ENCODE measurements around the gene ATF3. TPM values are rescaled to one million over a fixed set of nuclear protein-coding genes. Genes with fewer than 3 reads are reported as not detected.

ATF3 gene
- total RNA-seq, 4 donors from 2014 or later: 10.0 to 38.0 (median 17.2) TPM

DNA sequence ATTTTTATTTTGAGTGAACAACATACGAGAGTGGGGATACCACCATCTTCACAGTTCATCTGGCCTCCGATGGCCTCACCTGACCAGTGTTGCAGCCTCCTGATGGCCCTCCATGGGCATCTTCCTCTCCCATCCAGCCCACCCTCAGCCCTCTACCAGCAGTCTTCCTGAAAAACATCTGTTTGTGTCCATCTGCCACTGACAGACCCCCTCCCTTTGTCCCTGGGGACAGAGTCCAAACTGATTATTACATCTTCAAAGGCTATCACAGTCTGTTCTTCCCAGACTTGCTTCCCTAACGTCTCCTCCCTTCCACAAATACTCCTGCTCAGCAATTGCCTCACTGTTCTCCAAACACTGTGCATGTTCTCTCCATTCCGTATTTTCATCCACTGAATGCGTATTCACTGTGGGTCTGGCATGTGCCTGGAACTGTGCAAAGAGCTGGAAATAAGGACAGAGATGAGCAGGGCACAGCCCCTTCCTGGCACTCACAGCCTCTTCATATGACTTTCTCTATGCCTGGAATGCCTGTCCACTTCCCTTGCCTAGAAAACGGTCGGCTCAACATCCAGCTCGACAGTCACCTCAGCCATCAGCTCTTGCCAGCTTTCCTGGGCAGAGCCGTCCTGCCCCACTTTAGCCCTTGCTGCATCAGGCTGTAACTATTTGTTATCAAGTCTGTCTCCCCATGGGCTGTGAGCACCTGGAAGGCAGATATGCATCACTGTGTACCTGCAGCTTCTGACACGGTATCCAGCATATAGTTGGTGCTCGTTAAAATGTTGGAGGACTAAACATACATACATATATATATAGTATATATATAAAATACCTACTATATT is 8.3 kb upstream of the ATF3 start:
- Histone ChIP-seq H3K9me3 (no peaks in the 10 kb centered on the region), H3K4me3 (no peak overlapping the region), H3K4me1 (peaks cover 0 to 9% (median 2%) of the 10 kb centered on the region in 4 donors), H3K27me3 (no peaks in the 10 kb centered on the region), H3K36me3 (no peaks in the 10 kb centered on the region), H3K27ac (no peak overlapping the region)
- no peak for DNase-seq
- no peak for TF ChIP-seq POLR2A (IDR thresholded peaks at IDR 0.05)
- TF ChIP-seq, protein P1, sequence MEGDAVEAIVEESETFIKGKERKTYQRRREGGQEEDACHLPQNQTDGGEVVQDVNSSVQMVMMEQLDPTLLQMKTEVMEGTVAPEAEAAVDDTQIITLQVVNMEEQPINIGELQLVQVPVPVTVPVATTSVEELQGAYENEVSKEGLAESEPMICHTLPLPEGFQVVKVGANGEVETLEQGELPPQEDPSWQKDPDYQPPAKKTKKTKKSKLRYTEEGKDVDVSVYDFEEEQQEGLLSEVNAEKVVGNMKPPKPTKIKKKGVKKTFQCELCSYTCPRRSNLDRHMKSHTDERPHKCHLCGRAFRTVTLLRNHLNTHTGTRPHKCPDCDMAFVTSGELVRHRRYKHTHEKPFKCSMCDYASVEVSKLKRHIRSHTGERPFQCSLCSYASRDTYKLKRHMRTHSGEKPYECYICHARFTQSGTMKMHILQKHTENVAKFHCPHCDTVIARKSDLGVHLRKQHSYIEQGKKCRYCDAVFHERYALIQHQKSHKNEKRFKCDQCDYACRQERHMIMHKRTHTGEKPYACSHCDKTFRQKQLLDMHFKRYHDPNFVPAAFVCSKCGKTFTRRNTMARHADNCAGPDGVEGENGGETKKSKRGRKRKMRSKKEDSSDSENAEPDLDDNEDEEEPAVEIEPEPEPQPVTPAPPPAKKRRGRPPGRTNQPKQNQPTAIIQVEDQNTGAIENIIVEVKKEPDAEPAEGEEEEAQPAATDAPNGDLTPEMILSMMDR (IDR thresholded peaks at IDR 0.05): no peak

DNA sequence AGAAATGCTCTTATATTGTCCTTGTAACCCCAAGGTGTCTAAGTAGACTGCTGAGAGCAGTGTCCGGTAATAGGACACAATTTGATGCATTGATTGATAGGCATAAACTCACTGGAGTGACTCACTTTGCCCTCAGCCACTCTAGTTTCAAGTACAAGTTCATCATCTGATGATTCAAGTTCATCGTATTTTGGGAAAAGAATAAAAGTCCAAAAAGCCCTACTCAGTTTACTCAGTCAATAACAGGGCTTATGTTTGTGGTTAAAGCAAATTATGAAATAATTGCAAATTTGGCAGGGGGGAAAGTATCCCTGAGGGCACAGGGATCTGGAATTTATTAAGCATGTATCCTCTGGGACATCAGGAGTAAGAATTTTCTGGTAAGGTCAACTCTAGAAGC is 7.6 kb upstream of the ATF3 start:
- TF ChIP-seq, protein P1 (IDR thresholded peaks at IDR 0.05): no peak
- no peak for TF ChIP-seq POLR2A (IDR thresholded peaks at IDR 0.05)

DNA sequence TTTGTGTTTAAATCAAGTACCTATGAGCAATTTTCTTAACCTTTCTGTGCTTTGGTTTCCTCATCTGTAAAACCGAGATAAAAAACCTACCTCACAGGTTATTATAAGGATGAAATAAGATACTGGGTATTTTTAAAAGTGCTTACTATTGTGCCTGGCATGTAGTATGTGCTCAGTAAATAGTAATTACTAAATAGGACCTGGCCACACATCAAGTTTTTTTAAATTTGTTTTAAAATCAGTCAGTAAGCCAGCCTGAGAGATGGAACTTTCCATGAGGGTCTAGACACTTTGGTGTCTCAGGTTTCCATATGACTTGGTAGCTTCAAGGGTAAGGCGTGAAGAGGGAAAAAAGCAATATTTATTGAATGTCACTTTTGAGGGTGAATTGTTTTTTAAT is 7.0 kb upstream of the ATF3 start:
- no peak for TF ChIP-seq POLR2A (IDR thresholded peaks at IDR 0.05)
- TF ChIP-seq, protein P1 (IDR thresholded peaks at IDR 0.05): no peak
- DNase-seq: no peak
- H3K4me1 ChIP-seq: peaks cover 0 to 18% (median 5%) of the 10 kb centered on the region in 4 donors
- H3K36me3 ChIP-seq: no peaks in the 10 kb centered on the region
- H3K27ac ChIP-seq: no peak overlapping the region
- no peaks in the 10 kb centered on the region for H3K27me3 ChIP-seq
- no peaks in the 10 kb centered on the region for H3K9me3 ChIP-seq
- no peak overlapping the region for H3K4me3 ChIP-seq

More for the DNA sequence above, 7.6 kb upstream of the ATF3 start:
- H3K4me1 ChIP-seq: peaks cover 0 to 16% (median 2%) of the 10 kb centered on the region in 4 donors
- H3K4me3 ChIP-seq: no peak overlapping the region
- no peaks in the 10 kb centered on the region for H3K36me3 ChIP-seq
- H3K27ac ChIP-seq: no peak overlapping the region
- no peak for DNase-seq
- no peaks in the 10 kb centered on the region for H3K9me3 ChIP-seq
- no peaks in the 10 kb centered on the region for H3K27me3 ChIP-seq

DNA sequence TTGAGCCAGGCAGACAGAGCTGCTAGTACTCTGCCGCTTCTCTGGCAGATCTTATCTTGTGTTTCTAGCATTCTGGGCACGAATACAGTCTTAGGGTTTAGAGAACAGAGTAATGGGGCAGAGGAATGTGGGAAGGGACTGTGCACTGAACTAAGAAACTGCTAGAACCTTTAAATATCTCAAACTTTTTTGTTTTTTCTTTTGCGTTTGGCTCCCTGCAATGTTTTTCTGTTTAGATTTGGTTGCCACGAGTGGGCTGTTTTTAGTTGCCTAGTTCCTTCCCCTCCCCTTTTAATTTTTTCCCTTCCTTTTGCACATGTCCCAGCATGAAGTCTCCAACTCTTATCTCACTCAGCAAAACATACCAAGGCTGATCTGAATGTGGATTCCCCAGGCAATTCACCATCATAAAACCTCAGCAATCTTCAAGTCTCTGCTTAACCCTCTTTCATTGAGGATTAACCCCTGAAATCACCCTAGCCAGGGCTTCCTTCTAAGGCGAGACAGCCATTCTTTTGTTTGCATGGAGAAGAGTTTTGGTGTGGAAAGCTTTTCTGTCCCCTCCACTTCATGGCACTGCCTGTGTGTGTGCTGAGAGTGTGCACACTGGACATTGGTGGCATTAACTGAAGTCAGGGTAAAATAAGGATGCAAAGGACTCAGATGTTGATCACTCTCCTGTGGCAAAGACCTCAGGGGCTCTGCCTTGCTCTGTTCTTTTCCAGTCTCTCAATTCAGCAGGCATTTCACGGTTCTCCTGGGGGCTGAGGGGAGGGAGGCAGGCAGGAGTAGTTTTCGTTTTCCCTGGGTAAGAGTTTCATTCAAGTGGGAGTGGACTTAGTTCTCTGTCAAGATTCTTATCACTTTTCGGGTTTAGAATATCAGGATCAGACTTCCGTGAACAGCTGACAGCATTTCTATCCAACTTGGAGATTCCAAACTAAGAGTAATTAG is 2.8 kb upstream of the ATF3 start:
- TF ChIP-seq, protein P1 (IDR thresholded peaks at IDR 0.05): no peak
- TF ChIP-seq POLR2A (IDR thresholded peaks at IDR 0.05): no peak
- Histone ChIP-seq H3K27me3 (peaks cover 0 to 8% of the 10 kb centered on the region in 2 donors), H3K9me3 (no peaks in the 10 kb centered on the region), H3K36me3 (no peaks in the 10 kb centered on the region), H3K27ac (peak overlapping the region in 2 of 4 donors; percentile 98 to 99), H3K4me3 (peak overlapping the region in 1 of 4 donors; percentile 82), H3K4me1 (peaks cover 3 to 37% (median 16%) of the 10 kb centered on the region in 4 donors)
- no peak for DNase-seq

DNA sequence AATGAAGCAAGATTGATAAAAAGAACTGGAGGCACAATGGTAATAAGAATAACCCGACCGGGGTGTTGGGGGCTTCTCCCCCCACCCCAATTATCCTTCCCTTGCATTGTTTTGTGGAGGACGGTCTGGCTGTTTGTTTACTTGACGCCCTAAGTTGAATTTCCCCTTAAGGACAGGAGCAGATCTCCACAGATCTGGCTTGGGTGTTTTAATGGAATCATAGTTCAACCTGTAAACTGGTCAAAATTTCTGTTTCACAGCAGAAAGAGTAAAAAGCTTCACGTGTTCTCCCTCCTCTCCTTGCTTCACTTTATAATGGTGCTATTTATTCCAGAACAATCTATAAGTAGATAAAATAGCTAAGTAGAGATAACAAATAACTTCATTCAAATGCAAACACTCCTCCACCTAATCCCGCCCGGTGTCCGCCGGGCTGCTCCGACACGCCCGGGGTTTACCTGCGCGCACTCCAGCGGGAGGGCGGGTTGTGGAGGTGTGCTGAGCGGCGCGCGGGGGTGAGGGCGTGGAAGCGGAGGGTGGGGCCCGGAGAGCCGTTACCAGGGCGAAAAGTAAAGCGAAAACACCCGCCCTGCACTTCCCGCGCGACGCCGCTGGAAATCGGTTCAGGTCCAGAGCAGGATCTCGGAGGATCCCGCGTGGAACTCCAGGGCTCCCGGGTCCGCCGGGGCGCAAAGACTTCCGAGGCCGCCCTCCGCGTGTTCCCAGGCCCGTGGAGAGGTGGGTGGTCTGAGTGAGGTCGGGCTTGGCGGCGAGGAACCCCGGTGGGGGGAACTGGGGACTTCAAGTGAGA is 2.0 kb upstream of the ATF3 start:
- peak; percentile 66 to 70 for TF ChIP-seq POLR2A (IDR thresholded peaks at IDR 0.05)
- TF ChIP-seq, protein P1 (IDR thresholded peaks at IDR 0.05): peak in 3 of 6 experiments; percentile 24 to 44 (median 37)
- peaks cover 0 to 8% of the 10 kb centered on the region in 2 donors for H3K27me3 ChIP-seq
- DNase-seq: peak; percentile 23 to 94 (median 88)
- peak overlapping the region; percentile 63 to 88 (median 79) for H3K4me3 ChIP-seq
- no peaks in the 10 kb centered on the region for H3K36me3 ChIP-seq
- no peaks in the 10 kb centered on the region for H3K9me3 ChIP-seq
- peak overlapping the region; percentile 2 to 99 (median 97) for H3K27ac ChIP-seq
- peaks cover 3 to 44% (median 16%) of the 10 kb centered on the region in 4 donors for H3K4me1 ChIP-seq
